GM12878 (cell line): ENCODE results near the gene EMSY. TPM values are rescaled to one million over a fixed set of nuclear protein-coding genes. Genes with fewer than 3 reads are reported as not detected.

Experiments
- ATAC-seq: fragments of 200-7000 bp; cut with Tn5 transposase; 3 replicates; pipeline ENCODE4 v1.9.1; 2020; ENCODE audit warnings: mild to moderate bottlenecking, moderate library complexity
- BruUV-seq: library from RNA; stranded (reverse); fragments of 400-500 nt; replicated peaks from 2 replicates; lab custom pipeline; 2021; lab: Mats Ljungman, UMichigan
- CTCF ChIA-PET: fragments of 300-600 bp; sonication (Branson Sonifier 250); formaldehyde crosslinking; extraction: SDS; loops from one replicate; lab custom pipeline; 2021; ENCODE audit warnings: inconsistent platforms; lab: Yijun Ruan, JAX
- POLR2A ChIA-PET: fragments of 350-600 bp; formaldehyde crosslinking; extraction: SDS; loops from one replicate; lab custom pipeline; 2021; ENCODE audit warnings: inconsistent platforms; lab: Charles Lee
- RAD21 ChIA-PET: fragments of 300-600 bp; sonication (Branson Sonifier 250); formaldehyde crosslinking; loops from one replicate; lab custom pipeline; 2023; ENCODE audit warnings: antibody characterized with exemption; ENCODE audit not compliant: unreplicated experiment; lab: Charles Lee
- SMC1A ChIA-PET: fragments of 300-600 bp; sonication (Branson Sonifier 250); formaldehyde crosslinking; loops from one replicate; lab custom pipeline; 2023; ENCODE audit not compliant: unreplicated experiment, uncharacterized antibody; lab: Charles Lee
- DNase-seq: peaks from one replicate; pipeline ENCODE4 v3.0.0-alpha.2; 2011; ENCODE audit warnings: low read depth, low spot score
- FAIRE-seq: peaks from 3 replicates; lab custom pipeline; 2011; peaks lifted over from hg19 to GRCh38; lab: Jason Lieb, UNC
- H2AFZ ChIP-seq: 2 replicates; pipeline ENCODE4 v1.6.0; 2011; ENCODE audit warnings: low read depth, low read length, control low read depth; ENCODE audit not compliant: control insufficient read depth
- H3K27ac ChIP-seq: 2 replicates; pipeline ENCODE4 v1.5.1; 2011; ENCODE audit warnings: control low read depth; ENCODE audit not compliant: control insufficient read depth, insufficient read depth
- H3K27me3 ChIP-seq, 2 experiments: replicated peaks in 1 of 2; 2 replicates each; pipeline versions ENCODE4 v1.6.0 to v1.6.1; 2011; ENCODE audit warnings: low read length in 1 of 2; ENCODE audit not compliant: control insufficient read depth in 2 of 2, insufficient read depth in 2 of 2
- H3K36me3 ChIP-seq, 2 experiments: 2 replicates each; pipeline ENCODE4 v1.5.1; 2011; ENCODE audit warnings: low read length in 1 of 2; ENCODE audit not compliant: control insufficient read depth in 2 of 2, insufficient read depth in 2 of 2
- H3K4me1 ChIP-seq: 2 replicates; pipeline ENCODE4 v1.6.1; 2011; ENCODE audit warnings: mild to moderate bottlenecking, low read length, moderate library complexity, mixed read lengths; ENCODE audit not compliant: control insufficient read depth, insufficient read depth
- H3K4me2 ChIP-seq: 2 replicates; pipeline ENCODE4 v1.6.0; 2011; ENCODE audit warnings: control low read depth; ENCODE audit not compliant: control insufficient read depth, insufficient read depth
- H3K4me3 ChIP-seq: fragments of 200-600 bp; sonication (generic); 2 replicates; pipeline ENCODE4 v1.5.1; 2016
- H3K79me2 ChIP-seq: 2 replicates; pipeline ENCODE4 v1.6.0; 2011; ENCODE audit warnings: low read length; ENCODE audit not compliant: control insufficient read depth, insufficient read depth
- H3K9ac ChIP-seq: 2 replicates; pipeline ENCODE4 v1.8.0; 2011; ENCODE audit warnings: low read length, control low read depth, mixed read lengths; ENCODE audit not compliant: control insufficient read depth, insufficient read depth
- H3K9me3 ChIP-seq: replicated peaks from 3 replicates; pipeline ENCODE4 v1.5.1; 2011; ENCODE audit warnings: mild to moderate bottlenecking, low read length; ENCODE audit not compliant: control insufficient read depth, insufficient read depth
- H4K20me1 ChIP-seq: 2 replicates; pipeline ENCODE4 v1.6.0; 2011; ENCODE audit not compliant: control insufficient read depth, insufficient read depth
- DPF2 ChIP-seq: fragments of 450-650 bp; IDR thresholded peaks from 2 replicates; pipeline ENCODE4 v1.6.1; 2017; ENCODE audit warnings: mild to moderate bottlenecking
- HDAC2 ChIP-seq: fragments of 200-600 bp; sonication (generic); IDR thresholded peaks from 2 replicates; pipeline ENCODE4 v1.6.1; 2017
- NFIC ChIP-seq: IDR thresholded peaks from 2 replicates; pipeline ENCODE4 v1.6.1; 2012; ENCODE audit warnings: low read depth, mild to moderate bottlenecking, inconsistent platforms, low read length, moderate library complexity
- SREBF2 ChIP-seq: IDR thresholded peaks from 2 replicates; pipeline ENCODE4 v1.6.1; 2012; ENCODE audit warnings: mild to moderate bottlenecking, low read length
- SUPT20H ChIP-seq: IDR thresholded peaks from 2 replicates; pipeline ENCODE4 v1.6.1; 2011; ENCODE audit warnings: low read depth, mild to moderate bottlenecking, low read length, moderate library complexity, borderline replicate concordance; ENCODE audit not compliant: control insufficient read depth
- ZZZ3 ChIP-seq: IDR thresholded peaks from 2 replicates; pipeline ENCODE4 v1.6.1; 2011; ENCODE audit warnings: low read depth; ENCODE audit not compliant: control insufficient read depth, insufficient read length
- WGBS: methylation state at CpG from one replicate; pipeline ENCODE4 v1.1.6; 2016; ENCODE audit warnings: low lambda C conversion rate; ENCODE audit not compliant: insufficient replicate concordance, insufficient coverage; ENCODE audit errors: missing lambda C conversion rate; 5-methylcytosine and 5-hydroxymethylcytosine counted together
- in situ Hi-C: fragments of 300-500 bp; cut with MboI; formaldehyde crosslinking; loops from 9 replicates; pipeline ENCODE4 v1.14.3; 2018; ENCODE audit warnings: mixed read lengths
- intact Hi-C: fragments of 100-400 bp; cut with micrococcal nuclease; formaldehyde crosslinking; loops from one replicate; pipeline ENCODE4 v1.14.2; 2022; ENCODE audit not compliant: unreplicated experiment
- polyA plus RNA-seq, 11 experiments: library from polyadenylated mRNA; depleted of rRNA in 4 of 11; unstranded in 6 of 11; stranded (reverse) in 5 of 11; fragments of >200 nt; fragmentation: Nextera tagmentation in 4 of 11; fragmentation: Illumina TruSeq in 1 of 11; extraction: Ambion mirVana in 4 of 11; extraction: Trizol in 1 of 11; gene quantifications; 1 replicate in 1 of 11; 2 replicates in 10 of 11; pipeline versions ENCODE4 v1.2.1 to v1.2.3, GENCODE V29; 2011 to 2016; ENCODE audit warnings: inconsistent platforms in 2 of 11, missing spikeins in 2 of 11, low read depth in 1 of 11
- total RNA-seq, 4 experiments: library from RNA; depleted of rRNA in 3 of 4; stranded (reverse); fragments of >200 nt in 3 of 4; fragmentation: Illumina TruSeq in 1 of 4; extraction: Trizol in 1 of 4; gene quantifications; 2 replicates each; pipeline versions ENCODE4 v1.2.1 to v1.2.3, GENCODE V29; 2013 to 2021
- TF ChIP-seq, protein P1 (sequence below): IDR thresholded peaks from 2 replicates; pipeline ENCODE4 v1.6.1; 2012; ENCODE audit warnings: mild to moderate bottlenecking, low read depth, low read length
- TF ChIP-seq, protein P2 (sequence below): fragments of 450-650 bp; IDR thresholded peaks from 2 replicates; pipeline ENCODE4 v1.6.1; 2016; ENCODE audit warnings: mild to moderate bottlenecking, moderate library complexity, borderline replicate concordance

The EMSY gene
- total and polyA plus RNA-seq, 10 of the 15 experiments (the other 5 are each of a cell fraction or from before 2014, with no cell fraction given) = 9.3 to 26.9 (median 13.0) TPM

DNA sequence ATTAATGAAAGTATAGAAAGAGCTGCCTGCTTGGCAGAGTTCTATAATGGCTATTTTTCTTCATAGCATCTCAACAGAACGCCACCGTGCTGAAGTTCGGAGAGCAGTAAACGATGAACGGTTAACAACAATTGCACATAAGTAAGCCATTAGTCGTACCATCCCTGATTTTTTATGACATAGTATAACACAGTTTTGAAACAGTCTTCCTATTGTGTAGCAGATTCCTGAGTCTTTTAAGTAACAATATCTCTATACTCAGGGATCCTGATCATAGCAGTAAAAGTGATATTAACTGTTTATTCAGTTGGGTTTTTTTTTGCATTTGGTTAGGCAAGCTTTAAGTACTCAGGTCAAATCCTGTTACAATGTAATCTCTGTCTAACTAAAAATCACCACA lies 8.4 kb downstream of the EMSY start:
- WGBS = 98% methylated on average over 6 of the region's 6 CpGs
- Histone ChIP-seq H3K9ac (no peak overlapping the region), H2AFZ (no peak overlapping the region), H3K27ac (no peak overlapping the region), H3K79me2 (no peaks in the 10 kb centered on the region), H3K36me3 (peaks cover 0 to 1% of the 10 kb centered on the region in 2 experiments; a peak in 3 of 4 replicates), H3K27me3 (no peaks in the 10 kb centered on the region), H3K9me3 (no peaks in the 10 kb centered on the region), H4K20me1 (no peaks in the 10 kb centered on the region), H3K4me2 (no peak overlapping the region), H3K4me3 (no peak overlapping the region), H3K4me1 (no peaks in the 10 kb centered on the region)
- no TSS peak for BruUV-seq
- FAIRE-seq (no peak), ATAC-seq (no peak), DNase-seq (no peak)
- in situ Hi-C loops = no loop called here
- ChIA-PET CTCF (no interaction called here), SMC1A (interaction anchor here (0.7 to 0.9 kb wide), 2 partner anchors 22 to 28 kb away, joined by 3 read pairs; no protein-coding TSS in a partner anchor), RAD21 (no interaction called here), POLR2A (no interaction called here)
- TF ChIP-seq, protein P1, sequence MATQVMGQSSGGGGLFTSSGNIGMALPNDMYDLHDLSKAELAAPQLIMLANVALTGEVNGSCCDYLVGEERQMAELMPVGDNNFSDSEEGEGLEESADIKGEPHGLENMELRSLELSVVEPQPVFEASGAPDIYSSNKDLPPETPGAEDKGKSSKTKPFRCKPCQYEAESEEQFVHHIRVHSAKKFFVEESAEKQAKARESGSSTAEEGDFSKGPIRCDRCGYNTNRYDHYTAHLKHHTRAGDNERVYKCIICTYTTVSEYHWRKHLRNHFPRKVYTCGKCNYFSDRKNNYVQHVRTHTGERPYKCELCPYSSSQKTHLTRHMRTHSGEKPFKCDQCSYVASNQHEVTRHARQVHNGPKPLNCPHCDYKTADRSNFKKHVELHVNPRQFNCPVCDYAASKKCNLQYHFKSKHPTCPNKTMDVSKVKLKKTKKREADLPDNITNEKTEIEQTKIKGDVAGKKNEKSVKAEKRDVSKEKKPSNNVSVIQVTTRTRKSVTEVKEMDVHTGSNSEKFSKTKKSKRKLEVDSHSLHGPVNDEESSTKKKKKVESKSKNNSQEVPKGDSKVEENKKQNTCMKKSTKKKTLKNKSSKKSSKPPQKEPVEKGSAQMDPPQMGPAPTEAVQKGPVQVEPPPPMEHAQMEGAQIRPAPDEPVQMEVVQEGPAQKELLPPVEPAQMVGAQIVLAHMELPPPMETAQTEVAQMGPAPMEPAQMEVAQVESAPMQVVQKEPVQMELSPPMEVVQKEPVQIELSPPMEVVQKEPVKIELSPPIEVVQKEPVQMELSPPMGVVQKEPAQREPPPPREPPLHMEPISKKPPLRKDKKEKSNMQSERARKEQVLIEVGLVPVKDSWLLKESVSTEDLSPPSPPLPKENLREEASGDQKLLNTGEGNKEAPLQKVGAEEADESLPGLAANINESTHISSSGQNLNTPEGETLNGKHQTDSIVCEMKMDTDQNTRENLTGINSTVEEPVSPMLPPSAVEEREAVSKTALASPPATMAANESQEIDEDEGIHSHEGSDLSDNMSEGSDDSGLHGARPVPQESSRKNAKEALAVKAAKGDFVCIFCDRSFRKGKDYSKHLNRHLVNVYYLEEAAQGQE = no peak
- TF ChIP-seq DPF2 = no peak
- TF ChIP-seq, protein P2, sequence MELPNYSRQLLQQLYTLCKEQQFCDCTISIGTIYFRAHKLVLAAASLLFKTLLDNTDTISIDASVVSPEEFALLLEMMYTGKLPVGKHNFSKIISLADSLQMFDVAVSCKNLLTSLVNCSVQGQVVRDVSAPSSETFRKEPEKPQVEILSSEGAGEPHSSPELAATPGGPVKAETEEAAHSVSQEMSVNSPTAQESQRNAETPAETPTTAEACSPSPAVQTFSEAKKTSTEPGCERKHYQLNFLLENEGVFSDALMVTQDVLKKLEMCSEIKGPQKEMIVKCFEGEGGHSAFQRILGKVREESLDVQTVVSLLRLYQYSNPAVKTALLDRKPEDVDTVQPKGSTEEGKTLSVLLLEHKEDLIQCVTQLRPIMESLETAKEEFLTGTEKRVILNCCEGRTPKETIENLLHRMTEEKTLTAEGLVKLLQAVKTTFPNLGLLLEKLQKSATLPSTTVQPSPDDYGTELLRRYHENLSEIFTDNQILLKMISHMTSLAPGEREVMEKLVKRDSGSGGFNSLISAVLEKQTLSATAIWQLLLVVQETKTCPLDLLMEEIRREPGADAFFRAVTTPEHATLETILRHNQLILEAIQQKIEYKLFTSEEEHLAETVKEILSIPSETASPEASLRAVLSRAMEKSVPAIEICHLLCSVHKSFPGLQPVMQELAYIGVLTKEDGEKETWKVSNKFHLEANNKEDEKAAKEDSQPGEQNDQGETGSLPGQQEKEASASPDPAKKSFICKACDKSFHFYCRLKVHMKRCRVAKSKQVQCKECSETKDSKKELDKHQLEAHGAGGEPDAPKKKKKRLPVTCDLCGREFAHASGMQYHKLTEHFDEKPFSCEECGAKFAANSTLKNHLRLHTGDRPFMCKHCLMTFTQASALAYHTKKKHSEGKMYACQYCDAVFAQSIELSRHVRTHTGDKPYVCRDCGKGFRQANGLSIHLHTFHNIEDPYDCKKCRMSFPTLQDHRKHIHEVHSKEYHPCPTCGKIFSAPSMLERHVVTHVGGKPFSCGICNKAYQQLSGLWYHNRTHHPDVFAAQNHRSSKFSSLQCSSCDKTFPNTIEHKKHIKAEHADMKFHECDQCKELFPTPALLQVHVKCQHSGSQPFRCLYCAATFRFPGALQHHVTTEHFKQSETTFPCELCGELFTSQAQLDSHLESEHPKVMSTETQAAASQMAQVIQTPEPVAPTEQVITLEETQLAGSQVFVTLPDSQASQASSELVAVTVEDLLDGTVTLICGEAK = no peak
- no peak for TF ChIP-seq SREBF2
- no peak for TF ChIP-seq HDAC2
- TF ChIP-seq ZZZ3 = no peak
- TF ChIP-seq NFIC = no peak
- TF ChIP-seq SUPT20H = no peak
- intact Hi-C loops = no loop called here
